ENCODE measurements around the gene SNX30. TPM values are rescaled to one million over a fixed set of nuclear protein-coding genes. Genes with fewer than 3 reads are reported as not detected.
A peak's percentile ranks its signal among the peaks of the same experiment; 100 is the strongest.

SNX30 gene
- total RNA-seq, 1 experiment from 2014 or later = 6.9 TPM

GRCh38 chr9:112747094-112747493 is 3.5 kb upstream of the SNX30 start:
- H3K4me1 ChIP-seq (ENCODE audit: control insufficient read depth, insufficient read depth, low read length) = peaks cover 6% of the 10 kb centered on the region; the same call in 1 of the 2 replicates
- DNase-seq (ENCODE audit: low read depth, low spot score) (no peak), ATAC-seq (no peak)
- TF ChIP-seq, protein P1, sequence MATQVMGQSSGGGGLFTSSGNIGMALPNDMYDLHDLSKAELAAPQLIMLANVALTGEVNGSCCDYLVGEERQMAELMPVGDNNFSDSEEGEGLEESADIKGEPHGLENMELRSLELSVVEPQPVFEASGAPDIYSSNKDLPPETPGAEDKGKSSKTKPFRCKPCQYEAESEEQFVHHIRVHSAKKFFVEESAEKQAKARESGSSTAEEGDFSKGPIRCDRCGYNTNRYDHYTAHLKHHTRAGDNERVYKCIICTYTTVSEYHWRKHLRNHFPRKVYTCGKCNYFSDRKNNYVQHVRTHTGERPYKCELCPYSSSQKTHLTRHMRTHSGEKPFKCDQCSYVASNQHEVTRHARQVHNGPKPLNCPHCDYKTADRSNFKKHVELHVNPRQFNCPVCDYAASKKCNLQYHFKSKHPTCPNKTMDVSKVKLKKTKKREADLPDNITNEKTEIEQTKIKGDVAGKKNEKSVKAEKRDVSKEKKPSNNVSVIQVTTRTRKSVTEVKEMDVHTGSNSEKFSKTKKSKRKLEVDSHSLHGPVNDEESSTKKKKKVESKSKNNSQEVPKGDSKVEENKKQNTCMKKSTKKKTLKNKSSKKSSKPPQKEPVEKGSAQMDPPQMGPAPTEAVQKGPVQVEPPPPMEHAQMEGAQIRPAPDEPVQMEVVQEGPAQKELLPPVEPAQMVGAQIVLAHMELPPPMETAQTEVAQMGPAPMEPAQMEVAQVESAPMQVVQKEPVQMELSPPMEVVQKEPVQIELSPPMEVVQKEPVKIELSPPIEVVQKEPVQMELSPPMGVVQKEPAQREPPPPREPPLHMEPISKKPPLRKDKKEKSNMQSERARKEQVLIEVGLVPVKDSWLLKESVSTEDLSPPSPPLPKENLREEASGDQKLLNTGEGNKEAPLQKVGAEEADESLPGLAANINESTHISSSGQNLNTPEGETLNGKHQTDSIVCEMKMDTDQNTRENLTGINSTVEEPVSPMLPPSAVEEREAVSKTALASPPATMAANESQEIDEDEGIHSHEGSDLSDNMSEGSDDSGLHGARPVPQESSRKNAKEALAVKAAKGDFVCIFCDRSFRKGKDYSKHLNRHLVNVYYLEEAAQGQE (IDR thresholded peaks at IDR 0.05; ENCODE audit: insufficient read depth in 1 of 2, low read depth in 2 of 2, low read length in 1 of 2) = no peak
- TF ChIP-seq TCF7L2 (IDR thresholded peaks at IDR 0.05; ENCODE audit: low read depth, low read length) (no peak), SIN3A (IDR thresholded peaks at IDR 0.05; ENCODE audit: borderline replicate concordance, insufficient read depth, low read depth, low read length) (no peak)
- intact Hi-C loops (cut with micrococcal nuclease; ENCODE audit: unreplicated experiment) (no loop called here), in situ Hi-C loops (cut with HindIII; ENCODE audit: low pct_unique_long_range_greater_than_20kb, low sequenced_read_pairs) (no loop called here)
- H3K27me3 ChIP-seq (ENCODE audit: control insufficient read depth, insufficient read depth, low read length) = no peaks in the 10 kb centered on the region
- H3K9me3 ChIP-seq (ENCODE audit: control insufficient read depth, insufficient read depth, low read depth, low read length) = no peaks in the 10 kb centered on the region
- no peak overlapping the region for H3K4me3 ChIP-seq (ENCODE audit: low read depth in 2 of 2, low read length in 2 of 2)
- CTCF ChIA-PET = no interaction called here
- no peaks in the 10 kb centered on the region; the same call in 1 of the 2 replicates for H3K36me3 ChIP-seq (ENCODE audit: control insufficient read depth, insufficient read depth, low read length)
- no TSS peak for BruUV-seq (replicated peaks)
- POLR2A ChIA-PET = no interaction called here
- H3K27ac ChIP-seq (ENCODE audit: low read length) = no peak overlapping the region

DNA sequence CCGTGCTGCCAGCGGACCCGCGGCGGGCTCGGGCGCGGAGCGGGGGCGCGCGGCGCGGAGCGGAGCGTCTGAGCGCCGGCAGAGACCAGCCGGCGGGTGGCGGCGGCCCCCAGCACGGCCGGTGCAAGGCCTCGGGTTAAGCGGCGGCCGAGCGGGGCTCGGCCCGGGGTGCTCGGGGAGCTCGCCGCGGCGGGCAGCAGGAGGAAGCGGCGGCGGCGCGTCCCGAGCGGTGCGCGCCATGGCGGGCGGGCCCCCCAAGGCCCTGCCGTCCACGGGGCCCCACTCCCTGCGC is 150 bp downstream of the SNX30 start:
- Histone ChIP-seq H3K9me3 (ENCODE audit: control insufficient read depth, insufficient read depth, low read depth, low read length) (no peaks in the 10 kb centered on the region), H3K27ac (ENCODE audit: low read length) (no peak overlapping the region), H3K36me3 (ENCODE audit: control insufficient read depth, insufficient read depth, low read length) (no peaks in the 10 kb centered on the region; the same call in 1 of the 2 replicates), H3K27me3 (ENCODE audit: control insufficient read depth, insufficient read depth, low read length) (no peaks in the 10 kb centered on the region), H3K4me3 (ENCODE audit: low read depth in 2 of 2, low read length in 2 of 2) (peak overlapping the region; percentile 56 to 65), H3K4me1 (ENCODE audit: control insufficient read depth, insufficient read depth, low read length) (peaks cover 6% of the 10 kb centered on the region; the same call in 1 of the 2 replicates)
- ATAC-seq = no peak
- POLR2A ChIA-PET = interaction anchor here (0.6 kb wide), 1 partner anchor 618 kb away, joined by 5 read pairs; no protein-coding TSS in a partner anchor
- CTCF ChIA-PET = no interaction called here
- no TSS peak for BruUV-seq (replicated peaks)
- TF ChIP-seq, protein P2, sequence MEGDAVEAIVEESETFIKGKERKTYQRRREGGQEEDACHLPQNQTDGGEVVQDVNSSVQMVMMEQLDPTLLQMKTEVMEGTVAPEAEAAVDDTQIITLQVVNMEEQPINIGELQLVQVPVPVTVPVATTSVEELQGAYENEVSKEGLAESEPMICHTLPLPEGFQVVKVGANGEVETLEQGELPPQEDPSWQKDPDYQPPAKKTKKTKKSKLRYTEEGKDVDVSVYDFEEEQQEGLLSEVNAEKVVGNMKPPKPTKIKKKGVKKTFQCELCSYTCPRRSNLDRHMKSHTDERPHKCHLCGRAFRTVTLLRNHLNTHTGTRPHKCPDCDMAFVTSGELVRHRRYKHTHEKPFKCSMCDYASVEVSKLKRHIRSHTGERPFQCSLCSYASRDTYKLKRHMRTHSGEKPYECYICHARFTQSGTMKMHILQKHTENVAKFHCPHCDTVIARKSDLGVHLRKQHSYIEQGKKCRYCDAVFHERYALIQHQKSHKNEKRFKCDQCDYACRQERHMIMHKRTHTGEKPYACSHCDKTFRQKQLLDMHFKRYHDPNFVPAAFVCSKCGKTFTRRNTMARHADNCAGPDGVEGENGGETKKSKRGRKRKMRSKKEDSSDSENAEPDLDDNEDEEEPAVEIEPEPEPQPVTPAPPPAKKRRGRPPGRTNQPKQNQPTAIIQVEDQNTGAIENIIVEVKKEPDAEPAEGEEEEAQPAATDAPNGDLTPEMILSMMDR (IDR thresholded peaks at IDR 0.05) = no peak
- no peak for TF ChIP-seq SIN3A (IDR thresholded peaks at IDR 0.05; ENCODE audit: borderline replicate concordance, insufficient read depth, low read depth, low read length)
- no peak for TF ChIP-seq POLR2AphosphoS5 (IDR thresholded peaks at IDR 0.05; ENCODE audit: low read depth, low read length)
- TF ChIP-seq, protein P1 (IDR thresholded peaks at IDR 0.05; ENCODE audit: insufficient read depth in 1 of 2, low read depth in 2 of 2, low read length in 1 of 2) = no peak
- intact Hi-C loops (cut with micrococcal nuclease; ENCODE audit: unreplicated experiment) = no loop called here
- in situ Hi-C loops (cut with HindIII; ENCODE audit: low pct_unique_long_range_greater_than_20kb, low sequenced_read_pairs) = no loop called here
- no peak for DNase-seq (ENCODE audit: low read depth, low spot score)

Measured in Panc1 (cell line).